ENCODE data around the gene RPL28.

DNA sequence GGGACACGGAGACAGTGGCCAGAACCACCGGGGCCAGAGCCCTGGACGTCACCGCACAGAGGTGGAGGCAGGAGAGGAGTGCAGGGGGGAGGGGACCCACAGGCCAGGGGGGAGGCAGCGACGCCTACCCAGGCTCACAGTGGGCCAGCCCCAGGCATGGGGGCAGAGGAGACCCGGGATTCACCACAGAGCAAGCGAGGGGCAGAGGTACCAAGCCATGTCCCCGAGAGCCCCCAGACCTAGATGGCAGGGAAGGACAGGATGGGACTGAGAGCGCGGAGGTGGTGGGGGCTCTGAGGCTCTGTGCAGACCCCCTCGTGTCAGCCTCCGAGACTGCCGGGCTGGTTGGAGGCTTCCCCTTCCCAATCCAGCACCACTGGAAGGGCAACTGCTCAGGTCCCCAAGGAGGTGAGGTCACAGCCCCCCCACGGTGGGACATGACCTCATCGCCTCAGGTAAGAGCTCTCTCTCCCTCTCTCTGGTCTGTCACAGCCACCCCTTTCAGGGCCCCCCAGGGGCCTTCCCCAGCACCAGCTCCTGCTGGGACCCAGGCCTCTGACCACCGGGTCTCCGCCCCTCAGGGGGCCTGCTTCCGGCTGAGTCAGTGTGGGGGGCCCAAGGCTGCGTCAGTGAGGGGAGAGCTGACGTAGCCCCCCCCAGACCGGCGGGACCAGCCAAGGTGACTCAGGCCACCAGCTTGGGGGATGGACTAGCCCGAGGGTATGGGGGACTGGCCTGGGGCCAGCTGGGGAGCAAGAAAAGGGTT lies 13.2 kb upstream of the RPL28 start:
- TF ChIP-seq, protein P1, sequence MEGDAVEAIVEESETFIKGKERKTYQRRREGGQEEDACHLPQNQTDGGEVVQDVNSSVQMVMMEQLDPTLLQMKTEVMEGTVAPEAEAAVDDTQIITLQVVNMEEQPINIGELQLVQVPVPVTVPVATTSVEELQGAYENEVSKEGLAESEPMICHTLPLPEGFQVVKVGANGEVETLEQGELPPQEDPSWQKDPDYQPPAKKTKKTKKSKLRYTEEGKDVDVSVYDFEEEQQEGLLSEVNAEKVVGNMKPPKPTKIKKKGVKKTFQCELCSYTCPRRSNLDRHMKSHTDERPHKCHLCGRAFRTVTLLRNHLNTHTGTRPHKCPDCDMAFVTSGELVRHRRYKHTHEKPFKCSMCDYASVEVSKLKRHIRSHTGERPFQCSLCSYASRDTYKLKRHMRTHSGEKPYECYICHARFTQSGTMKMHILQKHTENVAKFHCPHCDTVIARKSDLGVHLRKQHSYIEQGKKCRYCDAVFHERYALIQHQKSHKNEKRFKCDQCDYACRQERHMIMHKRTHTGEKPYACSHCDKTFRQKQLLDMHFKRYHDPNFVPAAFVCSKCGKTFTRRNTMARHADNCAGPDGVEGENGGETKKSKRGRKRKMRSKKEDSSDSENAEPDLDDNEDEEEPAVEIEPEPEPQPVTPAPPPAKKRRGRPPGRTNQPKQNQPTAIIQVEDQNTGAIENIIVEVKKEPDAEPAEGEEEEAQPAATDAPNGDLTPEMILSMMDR (IDR thresholded peaks at IDR 0.05; ENCODE audit: low read depth, low read length), result no peak
- TF ChIP-seq MYC (IDR thresholded peaks at IDR 0.05; ENCODE audit: low read depth, low read length) (no peak), POLR2A (IDR thresholded peaks at IDR 0.05; ENCODE audit: extremely low read depth, insufficient read length) (no peak)
- TF ChIP-seq, protein P2, sequence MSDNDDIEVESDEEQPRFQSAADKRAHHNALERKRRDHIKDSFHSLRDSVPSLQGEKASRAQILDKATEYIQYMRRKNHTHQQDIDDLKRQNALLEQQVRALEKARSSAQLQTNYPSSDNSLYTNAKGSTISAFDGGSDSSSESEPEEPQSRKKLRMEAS (IDR thresholded peaks at IDR 0.05; ENCODE audit: low read depth, low read length), result no peak

Data from NB4 (cell line).